ENCODE measurements around the gene SPATA25. TPM values are rescaled to one million over a fixed set of nuclear protein-coding genes. Genes with fewer than 3 reads are reported as not detected.

SPATA25 gene
- total and polyA plus RNA-seq, 4 donors = 0.77 to 3.8 (median 1.6) TPM

DNA sequence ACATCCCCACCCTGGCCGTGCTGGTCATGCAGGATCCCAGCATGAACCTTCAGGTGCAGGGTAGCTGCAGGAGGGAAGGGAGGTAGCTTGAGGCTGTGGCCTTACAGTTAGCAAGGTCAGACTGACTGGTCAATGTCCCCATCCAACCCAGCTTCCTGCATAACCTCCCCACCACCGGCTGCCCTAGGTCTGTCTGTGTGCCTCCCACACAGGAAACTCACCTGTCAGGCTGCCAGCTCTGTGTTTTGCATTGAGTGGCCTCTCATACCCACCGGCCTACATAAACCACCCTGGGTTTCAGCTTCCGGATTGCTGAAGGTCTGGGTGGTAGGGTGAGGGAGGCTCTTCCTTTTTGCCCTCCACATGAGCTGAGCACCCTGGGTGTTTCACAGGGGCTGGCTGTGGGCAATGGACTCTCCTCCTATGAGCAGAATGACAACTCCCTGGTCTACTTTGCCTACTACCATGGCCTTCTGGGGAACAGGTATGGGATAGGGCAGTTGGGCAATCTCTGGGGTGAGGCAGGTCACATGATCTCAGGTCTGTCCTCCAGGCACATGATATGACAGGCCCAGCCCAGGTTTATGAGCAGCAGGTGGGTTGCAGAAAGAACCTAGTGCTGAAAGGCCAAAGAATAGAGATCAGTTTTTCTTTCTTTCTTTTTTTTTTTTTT lies 5.5 kb upstream of the SPATA25 start:
- DNase-seq = no peak
- no peaks in the 10 kb centered on the region for H3K9me3 ChIP-seq (ENCODE audit: control insufficient read depth in 4 of 4, insufficient read depth in 3 of 4, low read length in 3 of 4)
- H3K9ac ChIP-seq (ENCODE audit: insufficient read depth in 1 of 2, low read length in 2 of 2) = no peak overlapping the region
- H3K27me3 ChIP-seq (ENCODE audit: control insufficient read depth in 3 of 3, insufficient read depth in 3 of 3, low read length in 2 of 3) = no peaks in the 10 kb centered on the region
- TF ChIP-seq, protein P1, sequence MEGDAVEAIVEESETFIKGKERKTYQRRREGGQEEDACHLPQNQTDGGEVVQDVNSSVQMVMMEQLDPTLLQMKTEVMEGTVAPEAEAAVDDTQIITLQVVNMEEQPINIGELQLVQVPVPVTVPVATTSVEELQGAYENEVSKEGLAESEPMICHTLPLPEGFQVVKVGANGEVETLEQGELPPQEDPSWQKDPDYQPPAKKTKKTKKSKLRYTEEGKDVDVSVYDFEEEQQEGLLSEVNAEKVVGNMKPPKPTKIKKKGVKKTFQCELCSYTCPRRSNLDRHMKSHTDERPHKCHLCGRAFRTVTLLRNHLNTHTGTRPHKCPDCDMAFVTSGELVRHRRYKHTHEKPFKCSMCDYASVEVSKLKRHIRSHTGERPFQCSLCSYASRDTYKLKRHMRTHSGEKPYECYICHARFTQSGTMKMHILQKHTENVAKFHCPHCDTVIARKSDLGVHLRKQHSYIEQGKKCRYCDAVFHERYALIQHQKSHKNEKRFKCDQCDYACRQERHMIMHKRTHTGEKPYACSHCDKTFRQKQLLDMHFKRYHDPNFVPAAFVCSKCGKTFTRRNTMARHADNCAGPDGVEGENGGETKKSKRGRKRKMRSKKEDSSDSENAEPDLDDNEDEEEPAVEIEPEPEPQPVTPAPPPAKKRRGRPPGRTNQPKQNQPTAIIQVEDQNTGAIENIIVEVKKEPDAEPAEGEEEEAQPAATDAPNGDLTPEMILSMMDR (IDR thresholded peaks at IDR 0.05; ENCODE audit: control extremely low read depth, extremely low read depth) = no peak
- H3K36me3 ChIP-seq (ENCODE audit: control insufficient read depth in 4 of 4, insufficient read depth in 4 of 4, low read length in 4 of 4) = peaks cover 8 to 40% (median 19%) of the 10 kb centered on the region in 4 donors
- no peak for ATAC-seq (ENCODE audit: insufficient read depth, low FRiP score)
- no peak overlapping the region for H3K27ac ChIP-seq (ENCODE audit: low read depth in 1 of 2, low read length in 1 of 2)
- 44 to 57% methylated on average over 4 of the region's 4 CpGs for WGBS, 2 donors
- H3K4me1 ChIP-seq (ENCODE audit: control insufficient read depth in 5 of 5, insufficient read depth in 5 of 5, low read length in 5 of 5) = peaks cover 0 to 14% (median 10%) of the 10 kb centered on the region in 5 donors
- H3K4me3 ChIP-seq = no peak overlapping the region

DNA sequence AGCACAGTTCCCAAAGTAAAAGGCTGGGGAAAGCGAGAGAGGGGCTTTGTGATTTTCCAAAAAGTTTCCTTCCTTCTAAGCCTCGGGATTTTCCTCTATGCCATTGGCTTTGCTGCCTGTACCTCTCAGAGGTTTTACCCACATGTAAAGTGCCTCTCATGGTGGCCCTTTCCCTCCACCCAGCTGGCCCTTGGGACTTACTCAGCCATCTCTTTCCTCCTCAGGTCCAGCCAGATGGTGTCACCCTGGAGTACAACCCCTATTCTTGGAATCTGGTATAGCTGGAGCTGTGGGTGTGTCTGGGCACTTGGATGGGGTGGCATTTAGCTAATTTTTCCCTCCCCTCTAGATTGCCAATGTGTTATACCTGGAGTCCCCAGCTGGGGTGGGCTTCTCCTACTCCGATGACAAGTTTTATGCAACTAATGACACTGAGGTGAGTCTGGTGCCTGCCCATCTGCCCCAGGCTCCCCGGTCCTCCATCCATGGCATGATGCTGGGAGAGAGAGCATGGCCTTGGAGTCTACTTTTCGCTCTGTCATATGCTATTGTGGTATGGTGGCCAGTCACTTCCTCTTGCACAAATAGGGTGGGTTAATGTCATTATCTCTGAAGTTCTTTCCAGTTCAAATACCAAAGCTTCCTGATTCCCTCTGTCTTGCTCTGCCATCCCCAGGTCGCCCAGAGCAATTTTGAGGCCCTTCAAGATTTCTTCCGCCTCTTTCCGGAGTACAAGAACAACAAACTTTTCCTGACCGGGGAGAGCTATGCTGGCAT lies 4.8 kb upstream of the SPATA25 start:
- H3K9ac ChIP-seq (ENCODE audit: insufficient read depth in 1 of 2, low read length in 2 of 2) = no peak overlapping the region
- peak overlapping the region in 1 of 2 donors; percentile 94 for H3K27ac ChIP-seq (ENCODE audit: low read depth in 1 of 2, low read length in 1 of 2)
- peaks cover 3 to 39% (median 18%) of the 10 kb centered on the region in 4 donors for H3K36me3 ChIP-seq (ENCODE audit: control insufficient read depth in 4 of 4, insufficient read depth in 4 of 4, low read length in 4 of 4)
- no peaks in the 10 kb centered on the region for H3K9me3 ChIP-seq (ENCODE audit: control insufficient read depth in 4 of 4, insufficient read depth in 3 of 4, low read length in 3 of 4)
- H3K4me1 ChIP-seq (ENCODE audit: control insufficient read depth in 5 of 5, insufficient read depth in 5 of 5, low read length in 5 of 5) = peaks cover 0 to 14% (median 10%) of the 10 kb centered on the region in 5 donors
- ATAC-seq (ENCODE audit: insufficient read depth, low FRiP score) = no peak
- TF ChIP-seq, protein P1 (IDR thresholded peaks at IDR 0.05; ENCODE audit: control extremely low read depth, extremely low read depth) = no peak
- H3K4me3 ChIP-seq = peak overlapping the region; percentile 93
- no peak for DNase-seq
- no peaks in the 10 kb centered on the region for H3K27me3 ChIP-seq (ENCODE audit: control insufficient read depth in 3 of 3, insufficient read depth in 3 of 3, low read length in 2 of 3)
- WGBS, 2 donors = 67 to 77% methylated on average over 9 of the region's 9 CpGs

DNA sequence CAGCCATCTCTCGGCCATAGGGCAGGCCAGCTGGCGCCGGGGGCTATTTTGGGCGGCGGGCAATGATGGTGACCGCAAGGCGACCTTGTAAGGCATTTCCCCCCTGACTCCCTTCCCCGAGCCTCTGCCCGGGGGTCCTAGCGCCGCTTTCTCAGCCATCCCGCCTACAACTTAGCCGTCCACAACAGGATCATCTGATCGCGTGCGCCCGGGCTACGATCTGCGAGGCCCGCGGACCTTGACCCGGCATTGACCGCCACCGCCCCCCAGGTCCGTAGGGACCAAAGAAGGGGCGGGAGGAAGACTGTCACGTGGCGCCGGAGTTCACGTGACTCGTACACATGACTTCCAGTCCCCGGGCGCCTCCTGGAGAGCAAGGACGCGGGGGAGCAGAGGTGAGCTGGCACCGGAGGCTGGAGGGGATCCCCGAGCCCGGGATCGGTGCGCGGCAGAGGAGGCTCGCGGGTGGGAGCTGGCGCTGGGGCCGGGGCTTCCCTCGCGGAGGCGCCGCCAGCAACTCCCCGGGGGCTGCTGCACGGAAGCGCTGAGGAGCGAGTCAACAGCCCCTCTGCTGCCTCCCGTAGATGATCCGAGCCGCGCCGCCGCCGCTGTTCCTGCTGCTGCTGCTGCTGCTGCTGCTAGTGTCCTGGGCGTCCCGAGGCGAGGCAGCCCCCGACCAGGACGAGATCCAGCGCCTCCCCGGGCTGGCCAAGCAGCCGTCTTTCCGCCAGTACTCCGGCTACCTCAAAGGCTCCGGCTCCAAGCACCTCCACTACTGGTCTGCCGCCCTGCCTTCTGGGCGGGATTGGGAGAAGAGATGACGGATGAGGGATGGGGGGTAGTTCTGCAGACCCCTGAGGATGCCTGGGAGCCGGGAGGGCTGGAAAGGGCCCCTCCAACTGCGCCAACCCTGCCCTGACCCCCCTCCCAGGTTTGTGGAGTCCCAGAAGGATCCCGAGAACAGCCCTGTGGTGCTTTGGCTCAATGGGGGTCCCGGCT lies 3.9 kb upstream of the SPATA25 start, which contains the start of the genes CTSA and NEURL2:
CTSA (plus strand) TSS at position 351 of the 999 bp plus-strand sequence; CDS start at position 585, 234 bp downstream.
NEURL2 (minus strand) TSS at position 224 of the 999 bp plus-strand sequence; CDS start at position 7, 217 bp downstream.
- Histone ChIP-seq H3K9ac (ENCODE audit: insufficient read depth in 1 of 2, low read length in 2 of 2) (peak within 1 kb of the TSS in 1 of 2 donors; percentile 46), H3K27ac (ENCODE audit: low read depth in 1 of 2, low read length in 1 of 2) (peak within 1 kb of the TSS; percentile 75 to 94), H3K27me3 (ENCODE audit: control insufficient read depth in 3 of 3, insufficient read depth in 3 of 3, low read length in 2 of 3) (no peaks in the 10 kb centered on the region), H3K36me3 (ENCODE audit: control insufficient read depth in 4 of 4, insufficient read depth in 4 of 4, low read length in 4 of 4) (peaks cover 0 to 41% (median 17%) of the 10 kb centered on the region in 4 donors), H3K4me3 (peak within 1 kb of the TSS; percentile 93), H3K9me3 (ENCODE audit: control insufficient read depth in 4 of 4, insufficient read depth in 3 of 4, low read length in 3 of 4) (no peaks in the 10 kb centered on the region), H3K4me1 (ENCODE audit: control insufficient read depth in 5 of 5, insufficient read depth in 5 of 5, low read length in 5 of 5) (peaks cover 0 to 14% (median 10%) of the 10 kb centered on the region in 5 donors)
- peak; percentile 91 to 95 (median 92) for DNase-seq
- WGBS, 2 donors = 1% methylated on average over 57 to 78 of the region's 78 CpGs
- peak; percentile 78 for ATAC-seq (ENCODE audit: insufficient read depth, low FRiP score)
- TF ChIP-seq, protein P1 (IDR thresholded peaks at IDR 0.05; ENCODE audit: control extremely low read depth, extremely low read depth) = no peak
